AG09319 (cell line): ENCODE data around the gene COMMD2.

Experiments used
- DNase-seq: peaks from one replicate; pipeline ENCODE4 v3.0.0-alpha.2; 2010; ENCODE audit warnings: low read depth; ENCODE audit errors: extremely low read depth
- TF ChIP-seq, protein P1 (sequence below): IDR thresholded peaks from 2 replicates; pipeline ENCODE4 v1.5.1; 2011; ENCODE audit warnings: low read depth, mild to moderate bottlenecking, inconsistent platforms, low read length, moderate library complexity

Gene COMMD2

DNA sequence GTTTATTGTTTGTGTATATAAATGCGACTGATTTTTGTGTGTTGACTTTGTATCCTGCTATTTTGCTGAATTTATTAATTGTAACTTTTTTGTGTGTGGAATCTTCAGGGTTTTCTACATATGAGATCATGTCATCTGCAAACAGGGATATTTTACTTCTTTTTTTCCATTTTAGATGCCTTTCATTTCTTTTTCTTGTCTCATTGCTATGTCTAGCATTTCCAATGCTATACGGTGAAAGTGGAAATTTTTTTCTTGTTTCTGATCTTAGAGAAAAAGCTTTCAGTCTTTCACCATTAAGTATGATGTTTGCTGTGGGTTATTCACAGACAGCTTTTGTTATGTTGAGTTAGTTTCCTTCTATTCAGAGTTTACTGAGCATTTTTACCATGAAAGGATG lies 31.4 kb downstream of the COMMD2 start:
- no peak for DNase-seq
- TF ChIP-seq, protein P1, sequence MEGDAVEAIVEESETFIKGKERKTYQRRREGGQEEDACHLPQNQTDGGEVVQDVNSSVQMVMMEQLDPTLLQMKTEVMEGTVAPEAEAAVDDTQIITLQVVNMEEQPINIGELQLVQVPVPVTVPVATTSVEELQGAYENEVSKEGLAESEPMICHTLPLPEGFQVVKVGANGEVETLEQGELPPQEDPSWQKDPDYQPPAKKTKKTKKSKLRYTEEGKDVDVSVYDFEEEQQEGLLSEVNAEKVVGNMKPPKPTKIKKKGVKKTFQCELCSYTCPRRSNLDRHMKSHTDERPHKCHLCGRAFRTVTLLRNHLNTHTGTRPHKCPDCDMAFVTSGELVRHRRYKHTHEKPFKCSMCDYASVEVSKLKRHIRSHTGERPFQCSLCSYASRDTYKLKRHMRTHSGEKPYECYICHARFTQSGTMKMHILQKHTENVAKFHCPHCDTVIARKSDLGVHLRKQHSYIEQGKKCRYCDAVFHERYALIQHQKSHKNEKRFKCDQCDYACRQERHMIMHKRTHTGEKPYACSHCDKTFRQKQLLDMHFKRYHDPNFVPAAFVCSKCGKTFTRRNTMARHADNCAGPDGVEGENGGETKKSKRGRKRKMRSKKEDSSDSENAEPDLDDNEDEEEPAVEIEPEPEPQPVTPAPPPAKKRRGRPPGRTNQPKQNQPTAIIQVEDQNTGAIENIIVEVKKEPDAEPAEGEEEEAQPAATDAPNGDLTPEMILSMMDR, result no peak

DNA sequence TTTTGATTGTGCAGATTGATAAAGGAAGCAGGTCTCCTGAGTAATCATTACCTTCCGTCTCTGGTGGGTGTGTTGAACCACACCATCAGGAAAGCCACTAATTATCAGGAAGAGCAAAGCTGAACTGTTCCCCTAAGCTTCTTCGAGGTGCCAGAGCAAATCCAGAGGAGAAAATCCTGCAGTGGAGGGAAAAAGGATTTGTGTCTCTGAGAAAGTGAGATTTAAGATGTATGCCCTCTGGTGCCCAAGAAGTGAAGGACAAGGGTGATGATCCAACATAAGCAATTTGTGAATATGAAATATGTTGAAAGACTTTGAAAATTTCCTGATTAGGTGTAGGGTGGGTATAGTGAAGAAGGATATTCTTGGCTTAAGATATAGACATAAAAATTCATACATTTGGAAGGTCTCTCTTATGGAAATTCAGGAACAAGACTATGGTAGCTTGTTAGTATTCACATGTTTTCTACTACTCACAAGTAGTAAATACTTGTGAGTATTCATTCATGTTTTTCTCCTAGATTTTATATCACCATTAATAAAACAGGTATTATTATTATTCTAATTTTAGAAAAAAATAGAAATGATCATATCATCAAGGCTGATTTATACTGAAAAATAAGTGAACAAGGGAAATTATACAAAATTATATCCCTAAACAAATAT lies 34.8 kb downstream of the COMMD2 start:
- peak; percentile 60 for DNase-seq
- TF ChIP-seq, protein P1, result peak; percentile 72

DNA sequence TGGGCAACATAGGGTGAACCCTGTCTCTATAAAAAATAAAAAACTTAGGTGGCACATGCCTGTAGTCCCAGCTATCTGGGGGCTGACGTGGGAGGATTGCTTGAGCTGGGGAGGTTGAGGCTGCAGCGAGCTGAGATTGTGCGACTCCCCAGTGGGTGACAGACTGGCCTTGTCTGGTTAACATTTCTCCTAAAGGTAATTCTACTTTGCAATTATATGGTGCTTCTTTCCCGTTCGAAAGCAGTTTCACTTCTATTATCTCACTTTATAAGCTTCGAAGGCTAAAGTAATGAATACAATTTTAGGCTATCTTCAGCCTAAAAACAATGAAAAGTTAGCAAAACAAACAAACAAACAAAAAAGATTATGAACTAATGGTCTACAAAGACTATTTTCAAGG lies 35.3 kb downstream of the COMMD2 start:
- TF ChIP-seq, protein P1, result no peak
- DNase-seq, result no peak

DNA sequence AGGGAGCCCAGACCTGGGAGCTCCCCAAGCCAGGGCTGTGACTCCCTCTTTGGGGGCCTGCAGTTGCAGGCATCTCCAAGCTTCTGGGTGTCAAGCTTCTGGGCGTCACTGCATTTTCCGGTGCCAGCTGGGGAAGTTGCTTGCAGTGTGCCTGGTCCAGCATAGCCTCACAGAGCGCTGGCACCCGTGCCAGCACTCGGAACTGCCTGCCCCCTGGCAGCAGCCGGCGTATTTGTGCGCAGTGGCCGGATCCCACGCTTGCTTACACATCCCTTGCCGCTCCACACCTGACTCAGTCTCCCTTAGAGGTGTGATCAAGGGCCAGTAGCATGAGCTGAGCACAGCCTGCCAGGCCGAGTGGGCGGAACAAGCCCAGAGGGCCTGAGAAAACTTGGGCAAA lies 37.0 kb downstream of the COMMD2 start:
- no peak for DNase-seq
- TF ChIP-seq, protein P1, result no peak

DNA sequence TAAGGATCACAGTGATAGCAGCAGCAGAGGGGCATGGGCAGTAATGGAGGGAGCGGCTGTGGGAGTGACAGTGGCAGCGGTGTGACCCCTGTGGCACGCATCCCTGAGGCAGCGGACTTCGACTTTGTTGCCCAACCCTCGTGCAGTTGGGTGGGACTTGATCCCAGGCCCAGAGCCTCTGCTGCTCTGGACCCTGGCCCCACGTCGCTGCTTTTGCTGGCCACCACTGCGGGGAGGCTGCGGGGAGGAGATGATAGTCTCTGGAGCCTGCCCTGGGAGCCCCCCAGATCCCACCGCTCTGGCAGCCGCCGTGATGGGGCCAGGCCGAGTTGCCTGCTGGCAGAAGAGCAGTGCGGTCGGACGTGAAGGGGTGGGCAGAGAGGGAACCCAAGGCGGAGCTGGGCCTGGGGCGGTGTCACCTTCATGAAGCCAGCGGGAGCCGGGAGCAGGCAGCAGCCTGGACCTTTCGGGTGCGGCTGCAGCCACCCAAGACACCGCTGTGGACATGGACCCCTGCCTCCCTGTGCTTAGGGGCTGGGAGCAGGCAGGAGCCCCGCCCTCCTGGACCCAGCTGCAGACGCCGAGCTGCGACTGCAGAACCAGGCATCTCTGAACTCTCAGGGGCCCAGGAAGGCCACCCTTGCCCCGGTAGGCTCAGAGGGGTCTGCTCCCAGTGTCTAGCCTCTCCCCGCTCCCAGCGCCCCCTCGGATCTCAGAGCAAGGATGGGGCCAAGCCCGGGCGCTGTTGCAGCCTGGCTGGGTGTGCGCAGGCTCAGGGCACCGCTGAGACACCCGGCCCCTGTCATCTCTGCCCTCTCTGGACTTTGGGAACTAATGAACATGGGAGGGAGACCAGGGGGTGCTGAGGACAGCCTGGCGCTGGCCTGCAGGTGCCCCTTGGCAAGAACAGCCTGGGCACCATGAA lies 38.3 kb downstream of the COMMD2 start:
- no peak for DNase-seq
- TF ChIP-seq, protein P1, result no peak

DNA sequence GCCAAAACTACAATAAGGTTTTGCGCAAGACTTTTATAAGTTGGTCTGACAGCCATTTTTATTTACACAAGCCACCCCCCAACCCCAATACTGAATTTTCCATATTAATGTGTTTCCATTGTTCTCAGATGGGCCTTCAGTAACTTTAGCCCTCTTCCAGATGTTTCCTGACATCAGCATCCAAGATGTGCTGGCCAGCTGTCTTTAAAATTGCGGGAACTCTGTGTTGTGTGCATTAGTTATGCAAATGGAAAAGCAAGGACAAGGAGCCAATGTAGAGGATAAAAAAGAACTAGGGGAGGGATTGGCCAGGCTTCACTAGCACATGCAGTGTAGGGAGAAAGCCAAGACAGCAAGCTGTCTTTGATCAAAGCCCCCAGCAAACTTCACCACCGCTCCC lies 45.4 kb downstream of the COMMD2 start:
- TF ChIP-seq, protein P1, result no peak
- DNase-seq, result no peak

DNA sequence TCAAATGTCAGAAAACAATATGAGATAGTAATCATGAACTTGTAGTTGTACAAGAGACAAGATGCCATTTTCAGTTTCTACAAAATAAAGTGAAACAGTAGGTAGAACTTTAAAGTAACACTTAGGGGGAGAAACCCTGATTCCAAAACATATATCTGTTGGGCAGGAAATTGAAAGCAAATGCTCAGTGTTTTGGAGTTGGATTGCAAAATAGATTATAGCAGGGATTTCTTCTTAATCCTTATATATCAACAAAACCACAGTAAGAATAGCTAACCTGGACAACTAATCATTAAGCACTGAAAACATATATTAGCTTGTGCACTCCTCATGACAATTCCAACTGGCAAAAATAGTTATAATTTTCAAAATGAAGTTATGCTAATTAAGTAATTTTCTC lies 46.9 kb downstream of the COMMD2 start:
- TF ChIP-seq, protein P1, result no peak
- DNase-seq, result no peak
